Activated CD8-positive, alpha-beta memory T cell treated with anti-CD3 and anti-CD28 coated beads for 36 hours (primary cell): ENCODE results near the gene STN1. TPM values are rescaled to one million over a fixed set of nuclear protein-coding genes. Genes with fewer than 3 reads are reported as not detected.

Source experiments
- CTCF ChIA-PET: fragments of 350-600 bp; sonication (Branson Sonifier 250); formaldehyde crosslinking; loops from one replicate; lab custom pipeline; 2021; ENCODE audit warnings: antibody characterized with exemption; lab: Charles Lee
- POLR2A ChIA-PET: fragments of 350-600 bp; sonication (Branson Sonifier 250); formaldehyde crosslinking; loops from one replicate; lab custom pipeline; 2021; ENCODE audit warnings: antibody characterized with exemption; lab: Charles Lee
- total RNA-seq, 2 experiments: library from RNA; stranded (reverse); gene quantifications; one replicate each; pipeline ENCODE4 v1.2.3, GENCODE V29; 2021

STN1 gene
- total RNA-seq, 2 experiments from 2014 or later: 21.1 to 22.5 TPM

DNA sequence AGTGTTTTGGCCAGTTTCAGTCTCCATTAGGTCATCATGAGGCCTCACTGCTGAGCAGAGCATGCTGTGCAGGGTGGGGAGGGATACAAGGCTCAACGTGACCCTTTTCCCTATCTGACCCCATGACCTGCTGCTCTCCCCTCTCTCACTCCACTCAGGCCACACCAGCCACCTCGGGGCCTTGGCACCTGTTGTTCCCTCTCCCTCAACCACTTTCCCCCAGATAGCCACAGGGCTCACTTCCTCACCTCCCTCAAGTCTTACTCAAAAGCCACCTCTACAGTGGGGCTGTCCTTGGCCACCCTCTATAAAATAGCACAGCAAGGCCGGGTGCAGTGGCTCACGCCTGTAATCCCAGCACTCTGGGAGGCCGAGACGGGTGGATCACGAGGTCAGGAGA lies 76.5 kb downstream of the STN1 start:
- ChIA-PET CTCF (no interaction called here), POLR2A (no interaction called here)

DNA sequence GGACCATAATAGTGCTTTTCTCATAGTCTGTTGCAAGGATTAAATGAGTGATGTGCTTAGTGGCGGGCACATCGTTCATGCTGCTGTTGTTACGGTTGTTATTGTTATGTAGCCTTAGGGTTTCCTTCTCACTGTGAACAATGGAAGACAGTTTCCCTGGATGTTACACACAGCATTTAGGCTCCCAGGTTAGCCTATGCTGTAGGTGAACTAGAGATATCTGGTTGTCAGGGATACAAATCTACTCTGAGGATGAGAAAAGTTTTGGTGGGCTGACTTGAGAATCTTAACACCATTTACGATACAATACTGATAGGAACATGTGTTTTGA lies 77.3 kb downstream of the STN1 start:
- CTCF ChIA-PET: no interaction called here

DNA sequence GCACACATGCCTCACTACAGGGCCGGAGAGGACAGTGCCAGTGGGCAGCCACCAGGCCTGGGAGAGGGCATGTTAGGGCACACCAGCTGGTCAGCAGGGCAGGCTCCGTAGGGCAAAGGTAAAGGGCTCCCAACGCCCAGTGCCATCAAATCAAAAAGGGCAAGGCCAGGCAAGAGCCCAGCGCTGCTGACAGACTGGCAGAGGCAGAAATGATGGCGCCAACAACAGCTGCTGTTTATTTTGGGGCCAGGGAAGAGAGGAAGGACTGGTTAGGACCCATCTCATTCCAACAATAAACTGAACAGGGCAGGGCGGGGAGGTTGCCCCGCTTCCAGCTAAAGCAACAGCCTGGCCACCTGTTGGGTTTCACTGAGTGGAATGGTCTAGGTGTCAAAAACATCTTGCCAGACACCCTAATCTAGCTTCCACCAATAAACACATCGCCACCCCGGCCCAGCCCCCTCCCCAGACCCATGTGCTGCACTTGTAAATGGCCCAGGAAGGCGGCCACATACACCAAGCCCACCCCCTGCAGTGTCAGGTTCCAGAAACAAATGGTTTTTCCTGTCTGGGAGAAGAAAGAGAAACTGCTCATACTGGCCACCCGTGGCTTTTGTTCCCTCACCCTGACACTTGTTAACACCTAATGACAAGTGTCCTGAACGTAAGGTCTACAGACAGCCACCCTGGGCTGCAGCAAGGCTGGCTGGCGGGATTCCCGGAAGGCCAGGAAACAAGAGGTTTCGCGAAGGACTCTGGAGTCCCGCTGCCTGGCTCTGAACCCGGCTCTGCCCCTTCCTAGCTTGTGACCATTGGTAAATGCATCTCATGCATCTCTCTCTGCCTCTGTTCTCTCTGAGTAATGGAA lies 77.9 kb downstream of the STN1 start:
- CTCF ChIA-PET: interaction anchor here (0.6 kb wide), 1 partner anchor 117 kb away, joined by 3 read pairs; no protein-coding TSS in a partner anchor
- POLR2A ChIA-PET: no interaction called here

More for the DNA sequence above, 77.3 kb downstream of the STN1 start:
- POLR2A ChIA-PET: no interaction called here

DNA sequence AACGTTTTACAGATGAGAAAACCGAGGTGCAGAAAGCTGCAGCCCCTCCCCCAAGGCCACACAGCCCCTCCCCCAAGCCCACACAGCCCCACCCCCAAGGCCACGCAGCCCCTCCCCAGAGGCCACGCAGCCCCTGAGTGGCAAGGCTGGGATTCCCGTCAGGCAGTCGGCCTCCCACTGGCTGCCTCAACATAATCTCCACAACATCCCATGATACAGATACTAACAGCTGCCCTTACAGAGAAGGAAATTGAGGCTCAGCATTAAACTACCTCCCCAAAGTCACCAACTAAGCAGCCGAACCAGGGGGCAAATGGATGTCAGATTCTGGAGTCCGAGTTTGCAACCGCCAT lies 78.5 kb downstream of the STN1 start:
- CTCF ChIA-PET: interaction anchor here (0.6 kb wide), 1 partner anchor 116 kb away, joined by 3 read pairs; no protein-coding TSS in a partner anchor

DNA sequence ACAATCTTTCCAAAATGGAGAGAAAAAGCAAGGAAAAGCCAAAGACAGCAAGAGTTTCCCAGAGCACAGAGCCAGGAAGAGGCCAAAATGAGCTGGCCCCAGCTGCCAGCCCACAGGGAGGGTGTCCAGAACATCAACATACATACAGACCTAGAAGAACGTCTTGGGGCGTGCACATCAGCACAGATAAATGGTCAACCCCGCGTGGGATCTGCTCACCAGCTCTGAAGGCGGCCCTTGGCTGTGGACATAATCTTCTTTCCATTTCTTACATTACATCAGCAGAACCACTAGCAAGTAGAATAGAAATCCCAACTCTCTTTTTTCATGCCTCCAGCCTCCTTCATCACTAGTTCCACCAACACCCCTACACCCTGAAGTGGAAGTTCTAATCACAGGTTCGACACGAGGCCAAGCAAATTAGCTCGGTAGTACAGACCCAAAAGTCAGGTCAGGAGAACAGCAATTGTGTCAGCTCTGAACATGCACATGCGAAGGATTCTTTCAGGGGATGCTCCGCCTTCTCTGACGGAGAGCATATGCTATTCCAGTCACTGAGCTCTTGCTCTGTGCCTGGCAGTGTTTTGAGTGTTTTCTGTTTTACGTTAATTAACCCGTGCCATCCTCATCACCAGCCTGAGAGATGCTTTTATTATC lies 79.0 kb downstream of the STN1 start:
- ChIA-PET CTCF (interaction anchor here (0.6 kb wide), 1 partner anchor 115 kb away, joined by 3 read pairs; no protein-coding TSS in a partner anchor), POLR2A (no interaction called here)

More for the DNA sequence above, 78.5 kb downstream of the STN1 start:
- POLR2A ChIA-PET: no interaction called here

DNA sequence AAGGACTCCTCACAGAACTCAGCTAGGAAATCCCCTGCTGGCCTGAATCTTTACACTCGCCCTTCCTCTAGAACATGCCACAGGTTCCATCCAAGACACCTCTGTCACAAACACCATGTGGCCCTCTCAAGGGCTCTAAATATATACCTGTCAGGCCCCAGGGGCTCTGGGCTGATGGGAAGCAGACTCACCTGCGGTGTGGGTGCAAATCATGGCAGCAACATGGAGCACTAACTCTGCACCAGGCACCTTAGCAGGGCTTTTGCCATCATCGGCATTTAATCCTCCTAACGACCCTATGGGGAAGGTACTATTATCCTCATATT lies 80.0 kb downstream of the STN1 start:
- CTCF ChIA-PET: interaction anchor here (0.7 kb wide), 1 partner anchor 125 kb away, joined by 3 read pairs; no protein-coding TSS in a partner anchor
- POLR2A ChIA-PET: no interaction called here

DNA sequence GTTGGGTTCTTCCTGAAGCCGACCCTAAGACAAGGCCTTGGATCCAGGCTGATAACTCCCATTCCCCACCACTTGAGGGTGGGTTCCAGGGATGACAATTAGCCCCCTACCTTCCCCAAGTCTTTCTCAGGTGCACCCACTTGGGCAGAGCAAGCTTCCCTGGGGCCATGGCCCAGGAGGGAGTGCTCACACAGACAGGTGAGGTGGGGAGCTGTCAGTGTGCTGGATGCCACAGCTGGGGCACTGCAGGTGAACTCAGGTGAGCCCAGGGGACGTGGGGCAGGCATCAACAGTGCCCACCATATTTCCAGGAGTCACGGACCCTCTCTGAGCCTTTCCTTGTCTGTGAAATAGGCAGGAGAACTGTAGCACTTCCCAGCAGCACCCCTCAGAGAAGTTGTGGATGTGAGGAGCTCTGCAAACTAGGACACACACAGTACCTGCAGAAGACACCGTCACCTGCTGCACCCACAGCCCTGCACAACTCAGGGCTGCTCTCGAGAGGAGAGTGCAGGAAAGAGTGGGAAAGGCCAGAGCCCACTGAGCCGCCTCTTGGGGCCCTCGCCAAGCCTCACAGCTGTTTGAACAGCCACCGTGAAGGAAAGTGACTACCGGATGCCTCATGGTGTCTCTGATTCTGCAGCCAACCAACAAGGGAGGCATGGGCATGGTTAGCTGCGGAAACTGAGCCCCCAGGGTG lies 80.5 kb downstream of the STN1 start:
- ChIA-PET POLR2A (no interaction called here), CTCF (interaction anchor here (0.7 kb wide), 1 partner anchor 125 kb away, joined by 3 read pairs; no protein-coding TSS in a partner anchor)

DNA sequence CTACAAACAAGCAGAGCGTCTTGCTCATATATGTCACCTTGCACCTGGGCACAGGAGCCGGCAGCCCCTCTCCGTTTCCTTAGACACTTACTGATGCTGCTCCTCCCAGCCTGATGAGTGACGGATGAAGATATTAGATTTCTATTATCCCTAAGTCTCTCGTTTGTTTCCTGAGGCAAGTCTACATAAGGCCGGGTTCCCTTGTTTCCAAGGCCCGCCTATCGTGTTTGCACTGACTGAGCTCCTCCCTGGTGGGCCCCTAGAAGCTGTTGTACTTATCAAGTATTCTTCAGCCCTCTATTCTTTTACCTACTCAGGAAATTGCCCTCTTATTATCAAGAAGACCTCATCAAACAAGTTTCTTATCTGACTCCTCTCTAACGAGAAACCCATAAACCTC lies 81.1 kb downstream of the STN1 start:
- ChIA-PET CTCF (no interaction called here), POLR2A (no interaction called here)

DNA sequence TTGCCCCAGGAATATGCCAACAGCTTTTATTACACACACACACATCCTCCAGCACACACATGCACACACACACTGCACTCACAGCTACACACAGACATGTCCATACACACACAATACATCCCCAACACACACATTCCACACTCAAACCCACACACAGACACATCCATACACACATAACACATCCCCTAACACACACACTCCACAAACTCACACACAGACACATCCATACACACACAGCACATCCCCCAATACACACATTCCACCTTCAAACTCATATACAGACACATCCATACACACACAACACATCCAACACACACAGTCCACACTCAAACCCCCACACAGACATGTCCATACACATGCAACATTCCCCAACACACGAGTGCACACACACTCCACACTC lies 81.7 kb downstream of the STN1 start:
- POLR2A ChIA-PET: no interaction called here
- CTCF ChIA-PET: no interaction called here

DNA sequence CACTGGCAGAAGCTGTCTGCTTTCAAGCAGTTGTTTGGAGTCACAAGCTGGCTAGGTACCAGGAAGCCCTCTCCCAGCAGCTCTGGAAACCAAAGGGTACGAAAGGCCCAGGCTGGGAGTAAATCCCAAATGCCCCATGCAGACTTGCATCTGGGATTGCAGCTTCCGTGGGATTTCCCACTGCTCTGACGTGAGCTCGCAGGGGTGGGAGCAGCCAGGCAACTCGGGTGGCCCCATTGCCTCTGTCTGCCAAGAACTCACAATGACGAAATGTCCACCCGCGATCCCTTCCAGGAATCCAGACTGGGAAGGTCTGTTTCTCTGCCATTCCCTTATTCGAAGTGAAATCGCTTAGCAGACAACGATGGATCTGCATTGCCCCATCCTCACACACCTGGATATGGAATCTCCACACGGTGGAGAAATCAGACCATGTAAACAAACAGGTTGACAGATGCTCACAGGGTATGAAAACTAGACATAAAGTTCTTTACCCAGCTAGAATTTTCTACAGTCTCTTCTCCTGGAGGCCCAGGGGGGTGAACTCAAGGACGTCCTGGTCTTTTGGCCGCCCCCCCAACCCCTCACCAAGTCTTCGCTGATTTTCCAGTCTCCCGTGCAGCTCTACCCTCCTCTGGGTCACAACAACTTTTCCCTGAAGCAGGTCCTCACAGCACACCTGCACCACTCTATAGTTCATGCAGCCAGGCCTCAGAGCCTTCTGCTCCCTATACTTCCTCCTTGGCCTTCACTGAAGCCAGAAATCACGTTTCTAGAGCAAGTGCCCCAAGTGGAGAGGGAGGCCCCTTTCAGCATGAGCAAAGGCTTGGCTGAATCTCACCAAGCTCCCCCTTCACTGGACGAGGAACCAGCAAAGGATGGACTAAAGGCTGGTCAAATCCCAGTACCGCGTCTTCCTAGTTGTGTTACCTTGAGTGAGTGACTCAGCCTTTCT lies 82.6 kb downstream of the STN1 start:
- ChIA-PET POLR2A (no interaction called here), CTCF (no interaction called here)

DNA sequence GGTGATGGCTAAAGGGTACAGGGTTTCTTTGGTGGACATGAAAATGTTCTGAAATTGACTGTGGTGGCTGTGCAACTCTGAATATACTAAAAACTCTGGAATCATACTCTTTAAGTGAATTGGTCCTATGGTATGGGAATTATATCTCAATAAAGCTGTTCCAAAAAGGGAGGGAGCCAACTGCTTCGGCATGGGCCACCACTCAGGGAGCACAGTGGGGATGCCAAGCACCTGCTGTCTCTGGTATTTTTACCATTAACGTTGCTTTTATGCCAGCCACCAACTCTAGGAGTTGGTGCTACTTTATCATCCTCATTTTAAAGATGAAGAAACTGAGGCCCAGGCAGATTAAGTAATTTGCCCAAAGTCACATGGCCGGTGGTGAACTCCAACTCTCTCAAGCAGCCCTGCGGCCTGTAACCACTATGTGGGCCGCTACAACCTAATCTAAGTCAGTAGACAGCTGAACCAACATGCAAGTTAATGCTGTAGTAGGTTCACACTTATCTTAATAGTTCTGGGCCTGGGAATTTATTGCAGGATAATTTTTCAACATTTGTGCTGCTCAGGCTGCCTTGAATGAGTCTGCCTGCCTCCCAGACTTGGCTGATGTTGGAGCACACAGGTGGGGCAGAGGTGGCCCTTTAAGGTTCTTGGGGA lies 83.4 kb downstream of the STN1 start:
- POLR2A ChIA-PET: no interaction called here
- CTCF ChIA-PET: no interaction called here

DNA sequence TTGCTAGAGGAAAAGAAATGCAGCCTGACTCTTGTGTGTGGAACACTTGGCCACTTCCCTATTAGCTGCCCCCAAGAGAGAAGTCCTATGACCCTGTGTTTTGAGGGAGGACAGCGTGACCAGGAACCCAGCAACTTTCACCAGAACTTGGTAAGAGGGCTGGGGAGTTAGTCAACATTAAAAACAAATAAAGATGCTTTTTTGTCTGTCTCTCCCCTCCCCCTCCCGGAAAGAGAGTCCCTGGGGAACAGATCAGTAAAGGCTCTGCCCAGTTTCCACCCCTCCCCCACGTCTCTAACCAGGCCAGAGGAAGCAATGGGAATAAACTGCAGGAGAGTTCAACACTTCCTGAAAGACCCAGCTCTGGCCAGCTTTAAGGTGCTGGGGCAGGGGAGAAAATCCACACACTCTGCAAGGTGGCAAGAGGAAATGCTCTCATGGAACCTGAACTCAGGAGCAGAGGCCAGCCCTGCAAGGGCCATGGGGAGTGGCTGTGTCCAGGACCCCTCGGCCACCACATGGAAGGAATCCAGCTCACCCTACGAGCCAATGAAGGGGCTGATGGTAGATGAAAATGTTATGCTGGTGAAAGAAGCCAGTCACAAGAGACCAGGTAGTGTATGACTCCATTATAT lies 84.1 kb downstream of the STN1 start:
- ChIA-PET POLR2A (no interaction called here), CTCF (no interaction called here)

DNA sequence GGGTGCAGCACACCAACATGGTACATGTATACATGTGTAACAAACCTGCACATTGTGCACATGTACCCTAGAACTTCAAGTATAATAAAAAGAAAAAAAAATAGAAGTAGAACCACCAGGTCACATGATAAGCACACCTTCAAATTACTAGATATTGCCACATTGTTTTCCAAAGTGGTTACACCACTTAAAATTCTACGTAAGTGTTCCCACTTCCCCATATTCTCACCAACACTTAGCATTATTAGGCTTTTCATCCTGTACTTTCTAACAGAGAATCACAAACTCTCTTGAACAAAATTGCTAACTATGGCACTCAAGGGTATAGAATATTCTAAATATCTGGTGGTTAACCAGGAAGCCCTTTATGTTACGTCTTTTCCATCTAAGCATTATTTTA lies 85.2 kb downstream of the STN1 start:
- POLR2A ChIA-PET: no interaction called here
- CTCF ChIA-PET: no interaction called here

Other genes starting within 250 kb of the STN1 start
- gene SH3PXD2A, start 62.6 kb downstream of the STN1 start, total RNA-seq: 1 to 10 TPM; 8.6 TPM
- gene SLK, start 49.0 kb upstream of the STN1 start, total RNA-seq: 10 to 100 TPM; 21.8 to 22.8 TPM
- gene COL17A1, start 167.7 kb upstream of the STN1 start, total RNA-seq: not detected
- gene SFR1, start 204.0 kb upstream of the STN1 start, total RNA-seq: 10 to 100 TPM; 13.5 to 15.2 TPM